ENCODE data around the gene EZR.

DNA sequence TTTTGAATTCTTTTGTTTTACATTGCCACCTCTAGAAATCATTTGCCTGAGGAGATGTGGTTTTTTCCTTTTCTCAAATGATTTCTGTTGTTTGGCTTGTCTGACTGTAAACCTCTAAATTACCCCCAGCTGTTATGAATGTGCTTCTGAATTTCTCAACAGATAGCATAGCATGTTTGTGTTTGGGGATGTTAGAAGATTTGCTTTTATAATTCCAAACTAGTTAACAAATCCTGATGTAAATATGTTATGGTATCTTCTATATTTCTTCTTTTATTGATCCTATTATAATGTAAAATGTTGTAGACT, 31.6 kb upstream of the EZR start:
- TF ChIP-seq, protein P1, sequence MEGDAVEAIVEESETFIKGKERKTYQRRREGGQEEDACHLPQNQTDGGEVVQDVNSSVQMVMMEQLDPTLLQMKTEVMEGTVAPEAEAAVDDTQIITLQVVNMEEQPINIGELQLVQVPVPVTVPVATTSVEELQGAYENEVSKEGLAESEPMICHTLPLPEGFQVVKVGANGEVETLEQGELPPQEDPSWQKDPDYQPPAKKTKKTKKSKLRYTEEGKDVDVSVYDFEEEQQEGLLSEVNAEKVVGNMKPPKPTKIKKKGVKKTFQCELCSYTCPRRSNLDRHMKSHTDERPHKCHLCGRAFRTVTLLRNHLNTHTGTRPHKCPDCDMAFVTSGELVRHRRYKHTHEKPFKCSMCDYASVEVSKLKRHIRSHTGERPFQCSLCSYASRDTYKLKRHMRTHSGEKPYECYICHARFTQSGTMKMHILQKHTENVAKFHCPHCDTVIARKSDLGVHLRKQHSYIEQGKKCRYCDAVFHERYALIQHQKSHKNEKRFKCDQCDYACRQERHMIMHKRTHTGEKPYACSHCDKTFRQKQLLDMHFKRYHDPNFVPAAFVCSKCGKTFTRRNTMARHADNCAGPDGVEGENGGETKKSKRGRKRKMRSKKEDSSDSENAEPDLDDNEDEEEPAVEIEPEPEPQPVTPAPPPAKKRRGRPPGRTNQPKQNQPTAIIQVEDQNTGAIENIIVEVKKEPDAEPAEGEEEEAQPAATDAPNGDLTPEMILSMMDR (conservative IDR thresholded peaks at IDR 0.05; ENCODE audit: low read length), result no peak
- TF ChIP-seq EZH2phosphoT487 (IDR thresholded peaks at IDR 0.05; ENCODE audit: borderline replicate concordance, low read depth, low read length), result no peak

All from OCI-LY7 (cell line).